GM12864 (cell line): Measurements from ENCODE around the gene TES.

Experiments
- DNase-seq: peaks from one replicate; pipeline ENCODE4 v3.0.0-alpha.2; 2011; ENCODE audit warnings: low read depth
- H3K4me3 ChIP-seq: 2 replicates; pipeline ENCODE4 v1.5.1; 2011; ENCODE audit warnings: mild to moderate bottlenecking, low read depth, low read length, control low read depth
- CTCF ChIP-seq: IDR thresholded peaks from 2 replicates; pipeline ENCODE4 v1.5.1; 2011; ENCODE audit warnings: low read depth, mild to moderate bottlenecking, moderate library complexity, low read length, control low read depth, inconsistent platforms; ENCODE audit errors: missing control alignments

TES gene

GRCh38 chr7:116231949-116232348 is 21.6 kb downstream of the TES start:
- DNase-seq: no peak
- H3K4me3 ChIP-seq: no peak overlapping the region
- TF ChIP-seq CTCF: no peak

- no peak for TF ChIP-seq CTCF
- no peak overlapping the region for H3K4me3 ChIP-seq
Measured at GRCh38 chr7:116232350-116232749, 22.0 kb downstream of the TES start.

GRCh38 chr7:116232920-116233319 is 22.6 kb downstream of the TES start:
- no peak for DNase-seq
- no peak for TF ChIP-seq CTCF
- H3K4me3 ChIP-seq: no peak overlapping the region

More at GRCh38 chr7:116232350-116232749, 22.0 kb downstream of the TES start:
- no peak for DNase-seq

- no peak for TF ChIP-seq CTCF
- no peak for DNase-seq
- no peak overlapping the region for H3K4me3 ChIP-seq
Measured at GRCh38 chr7:116234517-116235200, 24.3 kb downstream of the TES start.

- H3K4me3 ChIP-seq: no peak overlapping the region
- TF ChIP-seq CTCF: no peak
- DNase-seq: no peak
Measured at GRCh38 chr7:116235380-116235779, 25.0 kb downstream of the TES start.

- no peak overlapping the region for H3K4me3 ChIP-seq
- peak; percentile 48 for TF ChIP-seq CTCF
- DNase-seq: no peak
Measured at GRCh38 chr7:116236020-116236630, 25.8 kb downstream of the TES start.

- DNase-seq: no peak
- no peak for TF ChIP-seq CTCF
- no peak overlapping the region for H3K4me3 ChIP-seq
Measured at GRCh38 chr7:116239020-116239419, 28.7 kb downstream of the TES start.
